CD4-positive, alpha-beta memory T cell (primary cell): ENCODE data around the gene CRIP3. TPM values are rescaled to one million over a fixed set of nuclear protein-coding genes. Genes with fewer than 3 reads are reported as not detected.
A peak's percentile ranks its signal among the peaks of the same experiment; 100 is the strongest.

Experiments
- CTCF ChIA-PET: fragments of 350-600 bp; sonication (Branson Sonifier 250); formaldehyde crosslinking; loops from one replicate; lab custom pipeline; 2021; ENCODE audit warnings: inconsistent platforms; ENCODE audit not compliant: partially characterized antibody; lab: Charles Lee
- POLR2A ChIA-PET: fragments of 350-600 bp; sonication (Branson Sonifier 250); formaldehyde crosslinking; loops from one replicate; lab custom pipeline; 2021; ENCODE audit not compliant: partially characterized antibody; lab: Charles Lee
- DNase-seq, 5 donors: peaks; one replicate each; pipeline versions ENCODE4 v3.0.0 to v3.0.0-alpha.2; 2020 to 2022; ENCODE audit warnings: mixed read lengths in 1 of 5
- H3K27ac ChIP-seq: one replicate; pipeline ENCODE4 v1.7.0; 2013; ENCODE audit warnings: low read depth, low read length
- H3K27me3 ChIP-seq: 2 replicates; pipeline ENCODE4 v1.7.0; 2013; ENCODE audit warnings: mild to moderate bottlenecking, low read length, moderate library complexity; ENCODE audit not compliant: insufficient read depth
- H3K36me3 ChIP-seq: 2 replicates; pipeline ENCODE4 v1.7.0; 2013; ENCODE audit warnings: mild to moderate bottlenecking, low read length, moderate library complexity; ENCODE audit not compliant: insufficient read depth
- H3K4me1 ChIP-seq: 2 replicates; pipeline ENCODE4 v1.7.0; 2013; ENCODE audit warnings: mild to moderate bottlenecking, low read length, moderate library complexity; ENCODE audit not compliant: insufficient read depth
- H3K4me3 ChIP-seq, 2 donors: one replicate each; pipeline ENCODE4 v1.7.0; 2013; ENCODE audit warnings: low read length in 2 of 2, mild to moderate bottlenecking in 1 of 2
- H3K9me3 ChIP-seq, 2 donors: one replicate each; pipeline ENCODE4 v1.7.0; 2013; ENCODE audit warnings: low read length in 2 of 2, control low read depth in 1 of 2; ENCODE audit not compliant: control insufficient read depth in 1 of 2
- H3K27ac Mint-ChIP-seq, 7 donors: one replicate each; pipeline ENCODE4 v1.8.0; 2020 to 2021; ENCODE audit warnings: mixed read lengths in 7 of 7, mild to moderate bottlenecking in 6 of 7, inconsistent platforms in 3 of 7, moderate library complexity in 3 of 7
- H3K27me3 Mint-ChIP-seq, 2 donors: one replicate each; pipeline ENCODE4 v1.8.0; 2020 to 2021; ENCODE audit warnings: mixed read lengths in 2 of 2
- H3K36me3 Mint-ChIP-seq, 2 donors: one replicate each; pipeline ENCODE4 v1.8.0; 2020 to 2021; ENCODE audit warnings: mixed read lengths in 2 of 2, inconsistent platforms in 1 of 2, mild to moderate bottlenecking in 1 of 2
- H3K4me1 Mint-ChIP-seq, 4 donors: one replicate each; pipeline ENCODE4 v1.8.0; 2020 to 2021; ENCODE audit warnings: mixed read lengths in 4 of 4, mild to moderate bottlenecking in 1 of 4
- H3K4me3 Mint-ChIP-seq, 8 donors: one replicate each; pipeline ENCODE4 v1.8.0; 2020 to 2021; ENCODE audit warnings: mixed read lengths in 8 of 8, mild to moderate bottlenecking in 7 of 8, moderate library complexity in 6 of 8, inconsistent platforms in 3 of 8
- H3K9me3 Mint-ChIP-seq, 8 donors: one replicate each; pipeline ENCODE4 v1.8.0; 2020 to 2021; ENCODE audit warnings: mixed read lengths in 8 of 8, mild to moderate bottlenecking in 5 of 8, inconsistent platforms in 3 of 8, moderate library complexity in 1 of 8
- intact Hi-C: fragments of 100-400 bp; cut with micrococcal nuclease; formaldehyde crosslinking; loops from one replicate; pipeline ENCODE4 v1.15.1; 2023
- polyA plus RNA-seq, 2 donors: library from polyadenylated mRNA; unstranded; fragments of 300-500 nt; fragmentation: Illumina TruSeq; gene quantifications; one replicate each; pipeline ENCODE4 v1.2.3, GENCODE V29; 2021
- total RNA-seq, 2 experiments: library from RNA; stranded (reverse); gene quantifications; one replicate each; pipeline ENCODE4 v1.2.3, GENCODE V29; 2021

CRIP3 gene
- total and polyA plus RNA-seq, 4 experiments from 2014 or later, result 1.9 to 3.0 TPM; not detected in 2

DNA sequence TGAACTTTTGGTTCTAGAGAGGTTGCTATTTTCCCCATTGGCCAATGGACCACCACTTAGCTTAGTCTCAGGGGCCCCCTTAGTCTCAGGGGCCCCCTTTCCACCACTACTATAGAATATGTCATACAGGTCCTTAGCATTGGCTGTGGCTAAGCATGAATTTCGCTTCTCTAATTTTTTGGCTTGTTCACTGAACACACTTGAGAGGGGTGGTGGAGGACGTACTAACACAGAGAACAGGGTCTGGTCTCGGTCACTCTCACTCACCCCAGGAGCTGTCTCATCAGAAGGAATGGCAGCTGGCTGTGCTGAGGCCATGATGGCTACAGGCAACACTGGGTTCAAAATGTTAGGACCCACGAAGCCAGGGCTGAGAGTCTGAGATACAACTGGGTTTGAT lies 30.5 kb upstream of the CRIP3 start:
- Mint-ChIP-seq H3K9me3 (no peaks in the 10 kb centered on the region), H3K36me3 (peaks cover 56 to 73% of the 10 kb centered on the region in 2 donors), H3K27ac (peak overlapping the region in 1 of 7 donors; percentile 47), H3K4me1 (peaks cover 4 to 15% (median 5%) of the 10 kb centered on the region in 4 donors), H3K27me3 (no peaks in the 10 kb centered on the region), H3K4me3 (no peak overlapping the region)
- H3K4me3 ChIP-seq, result no peak overlapping the region
- intact Hi-C loops, result no loop called here
- H3K4me1 ChIP-seq, result no peaks in the 10 kb centered on the region
- no peak overlapping the region for H3K27ac ChIP-seq
- ChIA-PET POLR2A (interaction anchor here (2.3 kb wide), 1 partner anchor 30 kb away, joined by 9 read pairs; the partner anchor contains the start of gene ZNF318), CTCF (interaction anchor here (1.1 to 1.6 kb wide), 2 partner anchors 30 to 110 kb away, joined by 3 to 9 read pairs; partner anchors contain the start of genes CRIP3 and DNPH1)
- no peaks in the 10 kb centered on the region for H3K9me3 ChIP-seq
- H3K27me3 ChIP-seq, result no peaks in the 10 kb centered on the region
- DNase-seq, result no peak
- peaks cover 40% of the 10 kb centered on the region for H3K36me3 ChIP-seq

DNA sequence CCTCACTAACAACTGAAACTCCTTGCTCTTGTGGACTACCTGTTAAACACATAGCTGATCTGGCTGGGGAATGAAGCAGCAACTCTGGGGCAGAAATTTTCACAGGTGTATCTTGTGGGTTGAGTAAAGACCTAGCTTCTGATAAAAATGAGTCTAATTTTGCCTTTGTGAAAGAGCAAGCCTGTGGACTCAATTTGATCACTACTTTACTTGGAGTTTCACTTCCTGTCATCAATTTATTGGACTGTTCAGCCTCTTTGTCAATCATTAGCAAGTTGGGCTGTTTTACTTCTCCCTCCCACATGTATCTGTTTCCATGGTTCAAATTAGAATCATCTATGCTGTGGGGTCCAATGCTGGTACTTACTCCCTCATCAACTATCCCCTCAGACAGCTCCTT lies 29.6 kb upstream of the CRIP3 start:
- Mint-ChIP-seq H3K27ac (peak overlapping the region in 5 of 7 donors; percentile 1 to 24 (median 15)), H3K4me3 (no peak overlapping the region), H3K36me3 (peaks cover 51 to 65% of the 10 kb centered on the region in 2 donors), H3K4me1 (peaks cover 4 to 15% (median 5%) of the 10 kb centered on the region in 4 donors), H3K27me3 (no peaks in the 10 kb centered on the region), H3K9me3 (no peaks in the 10 kb centered on the region)
- CTCF ChIA-PET, result interaction anchor here (1.0 to 1.6 kb wide), 3 partner anchors 17 to 72 kb away, joined by 3 to 9 read pairs (median 4); partner anchors contain the start of gene CRIP3
- DNase-seq, result no peak
- Histone ChIP-seq H3K36me3 (peaks cover 39% of the 10 kb centered on the region), H3K4me3 (no peak overlapping the region), H3K9me3 (no peaks in the 10 kb centered on the region), H3K4me1 (no peaks in the 10 kb centered on the region), H3K27ac (no peak overlapping the region), H3K27me3 (no peaks in the 10 kb centered on the region)
- intact Hi-C loops, result no loop called here
- POLR2A ChIA-PET, result interaction anchor here (0.7 to 2.3 kb wide), 2 partner anchors 31 to 149 kb away, joined by 5 to 9 read pairs; partner anchors contain the start of gene ZNF318

DNA sequence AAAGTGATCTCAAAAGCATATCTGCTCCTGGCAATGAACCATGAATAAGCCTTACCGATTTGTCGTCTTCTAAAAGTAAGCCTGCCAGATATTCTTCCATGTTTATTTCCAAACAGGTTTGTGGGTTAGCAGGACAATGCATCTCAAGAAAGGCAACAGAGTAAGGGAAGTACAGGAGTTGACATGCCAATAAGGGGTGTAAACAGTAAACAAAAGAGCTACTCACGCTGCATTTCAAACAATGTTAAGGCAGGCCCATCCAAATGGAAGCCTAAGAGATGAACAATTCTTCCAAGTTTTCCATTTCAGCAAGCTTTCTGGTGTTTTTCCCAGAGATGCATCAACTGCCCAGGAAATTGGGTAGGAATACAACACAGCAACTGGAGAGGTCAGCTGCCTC lies 27.8 kb upstream of the CRIP3 start:
- H3K27ac Mint-ChIP-seq, result peak overlapping the region in 2 of 7 donors; percentile 38 to 63
- intact Hi-C loops, result no loop called here
- H3K9me3 ChIP-seq, result no peaks in the 10 kb centered on the region
- H3K27me3 ChIP-seq, result no peaks in the 10 kb centered on the region
- DNase-seq, result no peak
- H3K27ac ChIP-seq, result no peak overlapping the region
- peaks cover 10 to 24% (median 12%) of the 10 kb centered on the region in 4 donors for H3K4me1 Mint-ChIP-seq
- peaks cover 22% of the 10 kb centered on the region for H3K36me3 ChIP-seq
- ChIA-PET CTCF (no interaction called here), POLR2A (no interaction called here)
- H3K4me1 ChIP-seq, result peaks cover 10% of the 10 kb centered on the region
- H3K36me3 Mint-ChIP-seq, result peaks cover 36 to 48% of the 10 kb centered on the region in 2 donors
- no peaks in the 10 kb centered on the region for H3K9me3 Mint-ChIP-seq
- H3K4me3 ChIP-seq, result no peak overlapping the region
- no peaks in the 10 kb centered on the region for H3K27me3 Mint-ChIP-seq
- no peak overlapping the region for H3K4me3 Mint-ChIP-seq

DNA sequence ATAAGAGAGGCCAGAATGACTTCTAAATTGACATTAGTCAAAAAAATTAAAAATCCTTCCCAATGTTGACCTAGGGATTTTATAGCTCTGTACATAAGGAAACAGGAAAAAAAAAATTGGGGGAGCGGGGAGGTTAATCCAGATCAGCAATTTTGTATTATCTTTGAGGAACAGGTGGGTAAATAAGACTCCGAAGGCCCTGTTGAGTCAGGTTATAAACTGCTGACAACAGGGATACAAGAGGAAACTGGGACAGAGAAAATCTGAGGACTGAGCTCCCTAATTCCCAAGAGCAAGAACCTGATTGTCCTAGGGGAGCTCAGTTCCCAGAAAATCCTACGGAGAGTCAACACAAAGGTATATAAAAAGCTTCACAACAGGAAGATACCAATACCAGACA lies 26.8 kb upstream of the CRIP3 start:
- H3K4me3 ChIP-seq, result no peak overlapping the region
- Mint-ChIP-seq H3K27ac (peak overlapping the region in 4 of 7 donors; percentile 18 to 72 (median 32)), H3K27me3 (no peaks in the 10 kb centered on the region), H3K9me3 (no peaks in the 10 kb centered on the region), H3K36me3 (peaks cover 30 to 39% of the 10 kb centered on the region in 2 donors), H3K4me3 (no peak overlapping the region), H3K4me1 (peaks cover 15 to 30% (median 17%) of the 10 kb centered on the region in 4 donors)
- peaks cover 13% of the 10 kb centered on the region for H3K36me3 ChIP-seq
- peaks cover 17% of the 10 kb centered on the region for H3K4me1 ChIP-seq
- ChIA-PET POLR2A (interaction anchor here (1.1 kb wide), 1 partner anchor 34 kb away, joined by 3 read pairs; the partner anchor contains the start of gene ZNF318), CTCF (interaction anchor here (0.6 to 2.0 kb wide), 8 partner anchors 8 to 89 kb away, joined by 3 to 5 read pairs (median 3); no protein-coding TSS in a partner anchor)
- no peak overlapping the region for H3K27ac ChIP-seq
- intact Hi-C loops, result loop anchor here (2.0 kb wide), 2 partner anchors 27 to 73 kb away; partner anchors contain the start of gene CRIP3
- H3K27me3 ChIP-seq, result no peaks in the 10 kb centered on the region
- DNase-seq, result no peak
- H3K9me3 ChIP-seq, result no peaks in the 10 kb centered on the region

DNA sequence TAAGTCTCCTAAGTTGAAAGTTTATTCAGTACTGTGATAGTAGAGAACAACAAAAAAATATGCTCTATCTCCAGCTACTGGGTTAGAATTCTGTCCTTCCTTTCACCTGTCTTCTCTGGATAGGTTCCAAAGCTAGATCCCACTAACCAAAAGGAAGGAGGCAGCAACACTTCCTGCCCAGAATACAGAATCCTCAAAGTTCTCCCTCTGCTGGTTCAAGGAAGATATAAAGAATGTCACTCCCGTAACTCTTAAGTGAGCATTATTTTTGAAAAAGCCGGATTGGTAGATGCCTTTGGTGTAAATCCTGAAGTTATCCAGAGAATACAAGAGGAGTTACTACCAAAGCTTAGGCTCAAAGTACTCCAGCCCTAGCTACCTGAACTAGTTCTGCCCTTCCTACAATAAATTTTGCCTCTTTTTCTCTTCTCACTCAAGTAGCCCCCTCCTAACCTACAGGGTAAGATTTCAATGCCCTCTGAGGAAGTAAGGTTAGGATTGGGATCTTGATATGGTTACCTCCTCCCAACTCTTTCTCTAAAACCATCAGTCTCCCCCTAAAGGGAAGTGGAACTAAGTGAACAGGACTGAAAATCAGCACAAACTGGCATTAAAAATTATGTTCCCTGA lies 26.0 kb upstream of the CRIP3 start:
- Histone ChIP-seq H3K27ac (no peak overlapping the region), H3K9me3 (no peaks in the 10 kb centered on the region), H3K27me3 (no peaks in the 10 kb centered on the region), H3K4me3 (no peak overlapping the region), H3K36me3 (peaks cover 4% of the 10 kb centered on the region), H3K4me1 (peaks cover 17% of the 10 kb centered on the region)
- H3K4me1 Mint-ChIP-seq, result peaks cover 15 to 30% (median 17%) of the 10 kb centered on the region in 4 donors
- intact Hi-C loops, result loop anchor here (1.0 to 2.0 kb wide), 3 partner anchors 26 to 433 kb away; partner anchors contain the start of gene CRIP3
- CTCF ChIA-PET, result interaction anchor here (0.6 to 2.4 kb wide), 13 partner anchors 9 to 88 kb away, joined by 3 to 12 read pairs (median 3); partner anchors contain the start of gene CRIP3
- H3K27ac Mint-ChIP-seq, result peak overlapping the region in 6 of 7 donors; percentile 36 to 88 (median 50)
- H3K36me3 Mint-ChIP-seq, result peaks cover 21 to 30% of the 10 kb centered on the region in 2 donors
- POLR2A ChIA-PET, result interaction anchor here (1.1 to 1.4 kb wide), 2 partner anchors 26 to 35 kb away, joined by 3 read pairs; partner anchors contain the start of genes CRIP3 and ZNF318
- no peak overlapping the region for H3K4me3 Mint-ChIP-seq
- no peaks in the 10 kb centered on the region for H3K27me3 Mint-ChIP-seq
- no peaks in the 10 kb centered on the region for H3K9me3 Mint-ChIP-seq
- DNase-seq, result peak in 1 of 5 donors; percentile 12

DNA sequence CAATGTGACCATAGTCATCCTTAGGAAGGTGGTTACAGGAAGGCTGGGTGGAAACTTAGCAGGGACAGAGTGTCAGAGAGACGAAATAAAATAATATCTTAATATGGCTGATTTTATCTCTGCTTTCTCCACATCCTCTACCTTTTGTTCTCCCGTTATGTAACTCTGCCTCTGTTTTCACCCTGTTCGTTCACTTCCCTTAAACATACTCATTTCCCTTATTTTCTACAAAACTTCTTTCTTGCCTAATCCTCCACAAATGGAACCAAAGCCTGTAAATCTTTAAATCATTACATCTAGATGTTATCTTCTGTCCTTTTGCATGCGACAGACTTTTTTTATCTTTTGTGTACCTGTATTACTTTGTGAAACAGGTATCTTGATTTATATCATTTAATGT lies 23.3 kb upstream of the CRIP3 start:
- Mint-ChIP-seq H3K27me3 (no peaks in the 10 kb centered on the region), H3K9me3 (no peaks in the 10 kb centered on the region), H3K4me3 (peak overlapping the region in 6 of 8 donors; percentile 12 to 67 (median 33)), H3K4me1 (peaks cover 14 to 27% (median 17%) of the 10 kb centered on the region in 4 donors), H3K36me3 (peaks cover 8 to 17% of the 10 kb centered on the region in 2 donors), H3K27ac (peak overlapping the region; percentile 40 to 92 (median 70))
- ChIA-PET CTCF (no interaction called here), POLR2A (interaction anchor here (0.6 to 1.0 kb wide), 2 partner anchors 23 to 37 kb away, joined by 3 read pairs; partner anchors contain the start of genes CRIP3 and ZNF318)
- peak in 2 of 5 donors; percentile 10 to 13 for DNase-seq
- H3K9me3 ChIP-seq, result no peaks in the 10 kb centered on the region
- no peak overlapping the region for H3K4me3 ChIP-seq
- H3K27ac ChIP-seq, result no peak overlapping the region
- intact Hi-C loops, result no loop called here
- H3K36me3 ChIP-seq, result peaks cover 3% of the 10 kb centered on the region
- H3K27me3 ChIP-seq, result no peaks in the 10 kb centered on the region
- H3K4me1 ChIP-seq, result peaks cover 17% of the 10 kb centered on the region

DNA sequence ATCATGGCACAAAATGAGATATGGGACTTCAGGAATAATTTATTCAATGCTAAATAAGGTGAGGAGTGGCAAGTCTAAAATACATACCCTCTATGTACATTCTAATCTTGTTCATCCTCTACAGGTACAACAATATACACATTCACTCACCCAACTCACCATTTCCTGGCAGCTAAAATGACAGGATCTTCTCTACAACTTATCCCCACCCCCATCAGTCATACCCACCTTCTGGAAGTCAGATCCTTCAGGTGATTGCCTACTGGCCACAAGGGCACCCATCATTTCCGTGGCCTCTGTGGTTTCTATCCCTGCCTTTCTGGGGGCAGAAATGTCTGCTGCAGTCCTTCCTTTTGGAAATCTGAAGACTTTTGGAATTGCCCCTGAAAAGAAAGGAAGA lies 22.8 kb upstream of the CRIP3 start:
- POLR2A ChIA-PET, result interaction anchor here (0.6 to 1.0 kb wide), 2 partner anchors 23 to 38 kb away, joined by 3 read pairs; partner anchors contain the start of genes CRIP3 and ZNF318
- Histone ChIP-seq H3K27me3 (no peaks in the 10 kb centered on the region), H3K9me3 (no peaks in the 10 kb centered on the region), H3K4me3 (no peak overlapping the region), H3K27ac (no peak overlapping the region), H3K36me3 (peaks cover 3% of the 10 kb centered on the region), H3K4me1 (peaks cover 17% of the 10 kb centered on the region)
- H3K27me3 Mint-ChIP-seq, result no peaks in the 10 kb centered on the region
- CTCF ChIA-PET, result no interaction called here
- intact Hi-C loops, result no loop called here
- H3K4me1 Mint-ChIP-seq, result peaks cover 14 to 27% (median 17%) of the 10 kb centered on the region in 4 donors
- H3K27ac Mint-ChIP-seq, result peak overlapping the region; percentile 40 to 92 (median 70)
- H3K4me3 Mint-ChIP-seq, result peak overlapping the region in 6 of 8 donors; percentile 30 to 67 (median 49)
- no peaks in the 10 kb centered on the region for H3K9me3 Mint-ChIP-seq
- peak in 2 of 5 donors; percentile 5 to 6 for DNase-seq
- peaks cover 6 to 17% of the 10 kb centered on the region in 2 donors for H3K36me3 Mint-ChIP-seq
